OCI-LY3 (cell line): ENCODE data around the gene FGD5.

ENCODE experiments used
- CTCF ChIP-seq: fragments of 200-600, 300-600 bp; sonication (generic); IDR thresholded peaks from 2 replicates; pipeline ENCODE4 v1.5.1; 2014; ENCODE audit warnings: antibody characterized with exemption, low read length, low read depth
- EZH2phosphoT487 ChIP-seq: fragments of 200-600 bp; shearing (Covaris generic); IDR thresholded peaks from 2 replicates; pipeline ENCODE4 v1.6.1; 2018; ENCODE audit warnings: antibody characterized with exemption, mixed run types, low read depth

- TF ChIP-seq CTCF (peak; percentile 40), EZH2phosphoT487 (no peak)
These were observed 38.7 kb downstream of the FGD5 start for GRCh38 chr3:14857506-14857905.
